Osteocyte (in vitro differentiated cells): Measurements from ENCODE around the gene AOPEP. TPM values are rescaled to one million over a fixed set of nuclear protein-coding genes. Genes with fewer than 3 reads are reported as not detected.

Experiments
- DNase-seq: peaks from one replicate; pipeline ENCODE4 v3.0.0; 2021; ENCODE audit warnings: mixed read lengths; ENCODE audit not compliant: unreplicated experiment; ENCODE audit errors: extremely low spot score
- H3K27ac Mint-ChIP-seq: one replicate; pipeline ENCODE4 v1.8.0; 2021; ENCODE audit warnings: mild to moderate bottlenecking, mixed read lengths; ENCODE audit not compliant: unreplicated experiment
- H3K27me3 Mint-ChIP-seq: one replicate; pipeline ENCODE4 v1.8.0; 2021; ENCODE audit warnings: mixed read lengths; ENCODE audit not compliant: unreplicated experiment
- H3K36me3 Mint-ChIP-seq: one replicate; pipeline ENCODE4 v1.8.0; 2021; ENCODE audit warnings: mixed read lengths; ENCODE audit not compliant: unreplicated experiment
- H3K4me1 Mint-ChIP-seq: one replicate; pipeline ENCODE4 v1.8.0; 2021; ENCODE audit warnings: mixed read lengths; ENCODE audit not compliant: unreplicated experiment
- H3K4me3 Mint-ChIP-seq: one replicate; pipeline ENCODE4 v1.8.0; 2021; ENCODE audit warnings: mild to moderate bottlenecking, moderate library complexity, mixed read lengths; ENCODE audit not compliant: unreplicated experiment
- H3K9me3 Mint-ChIP-seq: one replicate; pipeline ENCODE4 v1.8.0; 2021; ENCODE audit warnings: mixed read lengths; ENCODE audit not compliant: unreplicated experiment
- CTCF ChIP-seq: fragments of 200-600 bp; sonication (generic); IDR thresholded peaks from 2 replicates; pipeline ENCODE4 v1.5.0; 2021; ENCODE audit warnings: antibody characterized with exemption, mild to moderate bottlenecking, moderate library complexity
- total RNA-seq: library from RNA; stranded (reverse); gene quantifications from 2 replicates; pipeline ENCODE4 v1.2.1, GENCODE V29; 2021

The AOPEP gene
- total RNA-seq, 1 donor from 2014 or later: 108 TPM

GRCh38 chr9:95058121-95058785, 331.8 kb downstream of the AOPEP start:
- H3K4me1 Mint-ChIP-seq: peaks cover 79% of the 10 kb centered on the region

GRCh38 chr9:95058795-95059386, 332.4 kb downstream of the AOPEP start:
- no peaks in the 10 kb centered on the region for H3K9me3 Mint-ChIP-seq
- TF ChIP-seq CTCF: no peak
- peaks cover 27% of the 10 kb centered on the region for H3K36me3 Mint-ChIP-seq
- no peak for DNase-seq
- peaks cover 76% of the 10 kb centered on the region for H3K4me1 Mint-ChIP-seq
- H3K27ac Mint-ChIP-seq: peak overlapping the region; percentile 99
- no peak overlapping the region for H3K4me3 Mint-ChIP-seq
- H3K27me3 Mint-ChIP-seq: no peaks in the 10 kb centered on the region

More at GRCh38 chr9:95058121-95058785, 331.8 kb downstream of the AOPEP start:
- Mint-ChIP-seq H3K4me3 (no peak overlapping the region), H3K27me3 (no peaks in the 10 kb centered on the region), H3K36me3 (peaks cover 27% of the 10 kb centered on the region), H3K9me3 (no peaks in the 10 kb centered on the region), H3K27ac (peak overlapping the region; percentile 99)
- no peak for TF ChIP-seq CTCF
- DNase-seq: peak; percentile 73

- Mint-ChIP-seq H3K36me3 (peaks cover 30% of the 10 kb centered on the region), H3K4me1 (peaks cover 64% of the 10 kb centered on the region), H3K9me3 (no peaks in the 10 kb centered on the region), H3K27ac (peak overlapping the region; percentile 72), H3K4me3 (no peak overlapping the region), H3K27me3 (no peaks in the 10 kb centered on the region)
- no peak for TF ChIP-seq CTCF
- DNase-seq: no peak
Observed at GRCh38 chr9:95060234-95060633, 333.7 kb downstream of the AOPEP start.

- H3K27ac Mint-ChIP-seq: peak overlapping the region; percentile 31
- H3K27me3 Mint-ChIP-seq: no peaks in the 10 kb centered on the region
- no peaks in the 10 kb centered on the region for H3K9me3 Mint-ChIP-seq
- peaks cover 34% of the 10 kb centered on the region for H3K36me3 Mint-ChIP-seq
- H3K4me1 Mint-ChIP-seq: peaks cover 59% of the 10 kb centered on the region
- no peak overlapping the region for H3K4me3 Mint-ChIP-seq
- no peak for TF ChIP-seq CTCF
- no peak for DNase-seq
Observed at GRCh38 chr9:95060916-95061315, 334.4 kb downstream of the AOPEP start.

GRCh38 chr9:95061916-95062595, 335.6 kb downstream of the AOPEP start:
- Mint-ChIP-seq H3K27ac (no peak overlapping the region), H3K4me3 (no peak overlapping the region), H3K4me1 (peaks cover 57% of the 10 kb centered on the region), H3K27me3 (no peaks in the 10 kb centered on the region), H3K9me3 (no peaks in the 10 kb centered on the region), H3K36me3 (peaks cover 40% of the 10 kb centered on the region)
- TF ChIP-seq CTCF: no peak
- DNase-seq: no peak
